Measurements from ENCODE around the gene CEPT1. TPM values are rescaled to one million over a fixed set of nuclear protein-coding genes. Genes with fewer than 3 reads are reported as not detected.

The CEPT1 gene
- total RNA-seq, 1 donor from 2014 or later: 23.7 TPM

DNA sequence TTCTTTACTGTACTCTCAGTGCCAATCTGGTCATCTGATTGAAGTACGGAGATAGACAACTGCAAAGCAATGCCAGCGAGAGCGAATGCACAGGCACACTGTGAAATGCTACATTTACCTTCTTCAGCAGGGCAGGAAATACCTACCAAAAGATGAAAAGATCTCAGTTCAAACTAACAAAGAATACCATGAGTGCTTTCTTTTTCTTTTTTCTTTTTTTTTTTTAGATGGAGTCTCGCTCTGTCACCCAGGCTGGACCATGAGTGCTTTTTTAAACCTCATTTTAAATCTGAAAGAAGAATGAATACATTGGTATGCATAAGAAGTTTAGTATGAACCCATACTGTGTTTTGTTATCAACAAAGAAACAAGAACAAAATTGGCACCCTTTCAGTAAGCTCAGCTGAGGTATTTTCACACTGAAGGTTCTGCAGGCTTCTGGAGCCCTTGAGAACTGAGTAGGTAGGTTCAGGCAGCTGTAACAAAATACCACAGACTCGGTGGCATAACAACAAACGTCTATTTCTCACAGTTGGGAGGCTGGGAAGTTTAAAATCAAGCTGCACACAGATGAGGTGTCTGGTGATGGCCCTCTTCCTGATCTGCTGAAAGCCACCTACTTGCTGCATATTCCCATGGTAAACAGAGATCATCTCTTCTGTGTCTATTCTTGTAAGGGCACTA, 85.8 kb downstream of the CEPT1 start:
- TF ChIP-seq, protein P1, sequence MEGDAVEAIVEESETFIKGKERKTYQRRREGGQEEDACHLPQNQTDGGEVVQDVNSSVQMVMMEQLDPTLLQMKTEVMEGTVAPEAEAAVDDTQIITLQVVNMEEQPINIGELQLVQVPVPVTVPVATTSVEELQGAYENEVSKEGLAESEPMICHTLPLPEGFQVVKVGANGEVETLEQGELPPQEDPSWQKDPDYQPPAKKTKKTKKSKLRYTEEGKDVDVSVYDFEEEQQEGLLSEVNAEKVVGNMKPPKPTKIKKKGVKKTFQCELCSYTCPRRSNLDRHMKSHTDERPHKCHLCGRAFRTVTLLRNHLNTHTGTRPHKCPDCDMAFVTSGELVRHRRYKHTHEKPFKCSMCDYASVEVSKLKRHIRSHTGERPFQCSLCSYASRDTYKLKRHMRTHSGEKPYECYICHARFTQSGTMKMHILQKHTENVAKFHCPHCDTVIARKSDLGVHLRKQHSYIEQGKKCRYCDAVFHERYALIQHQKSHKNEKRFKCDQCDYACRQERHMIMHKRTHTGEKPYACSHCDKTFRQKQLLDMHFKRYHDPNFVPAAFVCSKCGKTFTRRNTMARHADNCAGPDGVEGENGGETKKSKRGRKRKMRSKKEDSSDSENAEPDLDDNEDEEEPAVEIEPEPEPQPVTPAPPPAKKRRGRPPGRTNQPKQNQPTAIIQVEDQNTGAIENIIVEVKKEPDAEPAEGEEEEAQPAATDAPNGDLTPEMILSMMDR (IDR thresholded peaks at IDR 0.05; ENCODE audit: insufficient read depth, low read length, poor library complexity, severe bottlenecking): no peak
- H3K4me3 ChIP-seq (ENCODE audit: low read depth, low read length): no peak overlapping the region
- no peaks in the 10 kb centered on the region for H3K27me3 ChIP-seq (ENCODE audit: control insufficient read depth, insufficient read depth, low read length)
- DNase-seq (ENCODE audit: low read depth): no peak
- H3K36me3 ChIP-seq (ENCODE audit: control insufficient read depth, insufficient read depth, low read length): no peaks in the 10 kb centered on the region

DNA sequence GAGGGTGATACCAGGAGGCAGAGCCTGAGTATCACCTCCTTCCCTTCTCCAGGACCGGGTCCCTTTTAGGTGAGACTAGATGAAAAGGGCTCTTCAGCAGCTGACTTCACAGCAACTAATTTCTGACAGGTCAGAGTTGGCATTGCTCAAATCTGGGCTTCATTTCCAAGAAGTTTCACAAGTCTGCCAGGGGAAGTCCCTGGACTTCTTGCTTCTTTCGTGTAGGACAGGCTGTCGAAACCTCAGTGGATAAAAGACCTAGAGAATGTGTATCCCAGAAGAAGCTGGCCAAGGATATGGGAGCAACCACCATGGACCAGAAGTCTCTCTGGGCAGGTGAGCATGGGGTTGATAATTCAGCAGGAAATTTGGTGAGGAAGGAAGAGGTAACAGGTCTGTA, 87.4 kb downstream of the CEPT1 start, which contains the start of gene CHI3L2:
Gene CHI3L2 (plus strand): TSS at position 280 of the 400 bp plus-strand sequence. CDS start 17 bp downstream, at position 297.
- Histone ChIP-seq H3K27me3 (ENCODE audit: control insufficient read depth, insufficient read depth, low read length) (no peaks in the 10 kb centered on the region), H3K36me3 (ENCODE audit: control insufficient read depth, insufficient read depth, low read length) (no peaks in the 10 kb centered on the region), H3K4me3 (ENCODE audit: low read depth, low read length) (no peak within 1 kb of the TSS)
- TF ChIP-seq, protein P1 (IDR thresholded peaks at IDR 0.05; ENCODE audit: insufficient read depth, low read length, poor library complexity, severe bottlenecking): no peak
- no peak for DNase-seq (ENCODE audit: low read depth)

DNA sequence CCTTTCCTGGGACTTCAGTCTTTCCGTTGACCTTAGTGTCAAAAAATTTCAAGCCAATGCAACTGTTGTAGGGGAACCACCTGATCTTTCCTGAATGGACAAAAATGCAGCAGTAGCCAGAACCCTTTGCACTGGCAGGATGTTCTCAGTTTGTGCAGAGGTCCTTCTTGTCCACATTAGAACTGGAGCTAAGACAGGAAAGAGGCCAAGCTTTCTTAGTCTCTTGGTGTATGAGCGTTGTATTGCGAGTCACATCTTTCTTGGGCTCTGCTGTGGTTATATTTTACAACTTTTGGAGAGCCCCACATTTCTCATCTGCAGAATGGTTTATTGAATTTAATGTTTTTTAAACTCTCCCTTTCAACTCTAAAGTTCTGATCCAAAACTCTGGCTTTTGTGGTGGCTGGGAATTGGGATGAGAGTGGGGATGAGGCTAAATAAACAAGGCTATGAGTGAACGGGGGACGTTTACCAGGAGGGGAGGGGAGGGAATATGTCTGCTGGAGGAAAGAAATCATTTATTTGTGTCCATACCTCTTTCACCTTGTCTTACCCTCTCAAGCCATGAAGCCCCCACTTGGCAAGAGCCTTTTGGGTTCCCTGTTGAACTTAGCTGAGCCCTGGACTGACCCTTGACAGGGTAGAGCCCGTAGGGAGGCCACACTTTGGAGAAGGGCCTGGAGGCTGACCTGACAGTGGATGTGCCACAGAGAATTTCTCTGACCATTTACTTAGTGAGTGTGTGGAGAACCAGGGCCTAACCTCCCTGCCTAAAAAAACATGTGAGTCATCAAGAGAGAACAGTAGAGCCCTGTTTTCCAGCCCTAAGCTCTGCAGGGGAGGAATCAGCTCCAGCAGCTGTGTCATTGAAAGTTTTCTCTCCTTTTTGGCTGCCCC, 88.1 kb downstream of the CEPT1 start:
- TF ChIP-seq, protein P1 (IDR thresholded peaks at IDR 0.05; ENCODE audit: insufficient read depth, low read length, poor library complexity, severe bottlenecking): no peak
- Histone ChIP-seq H3K36me3 (ENCODE audit: control insufficient read depth, insufficient read depth, low read length) (no peaks in the 10 kb centered on the region), H3K27me3 (ENCODE audit: control insufficient read depth, insufficient read depth, low read length) (no peaks in the 10 kb centered on the region), H3K4me3 (ENCODE audit: low read depth, low read length) (no peak overlapping the region)
- peak; percentile 53 for DNase-seq (ENCODE audit: low read depth)

DNA sequence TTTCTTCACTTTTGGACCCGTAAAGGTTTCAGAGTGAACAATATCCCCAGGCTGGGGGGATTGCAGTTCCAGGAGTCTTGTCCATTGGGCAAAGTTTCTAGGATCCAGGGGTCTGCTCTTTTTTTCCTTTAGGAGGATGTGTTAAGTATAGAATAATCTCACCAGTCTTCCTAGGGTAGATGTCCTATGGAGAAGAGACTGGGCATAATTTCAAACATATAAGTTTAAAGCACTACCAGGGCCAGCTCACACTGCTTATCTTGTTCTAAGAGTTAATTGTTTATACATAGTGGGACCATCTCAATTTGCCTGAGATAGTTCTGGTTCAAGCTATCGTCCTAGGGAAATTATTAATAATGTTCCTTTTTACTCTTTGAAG, 88.7 kb downstream of the CEPT1 start:
- no peaks in the 10 kb centered on the region for H3K27me3 ChIP-seq (ENCODE audit: control insufficient read depth, insufficient read depth, low read length)
- TF ChIP-seq, protein P1 (IDR thresholded peaks at IDR 0.05; ENCODE audit: insufficient read depth, low read length, poor library complexity, severe bottlenecking): no peak
- no peak overlapping the region for H3K4me3 ChIP-seq (ENCODE audit: low read depth, low read length)
- H3K36me3 ChIP-seq (ENCODE audit: control insufficient read depth, insufficient read depth, low read length): no peaks in the 10 kb centered on the region
- DNase-seq (ENCODE audit: low read depth): no peak

DNA sequence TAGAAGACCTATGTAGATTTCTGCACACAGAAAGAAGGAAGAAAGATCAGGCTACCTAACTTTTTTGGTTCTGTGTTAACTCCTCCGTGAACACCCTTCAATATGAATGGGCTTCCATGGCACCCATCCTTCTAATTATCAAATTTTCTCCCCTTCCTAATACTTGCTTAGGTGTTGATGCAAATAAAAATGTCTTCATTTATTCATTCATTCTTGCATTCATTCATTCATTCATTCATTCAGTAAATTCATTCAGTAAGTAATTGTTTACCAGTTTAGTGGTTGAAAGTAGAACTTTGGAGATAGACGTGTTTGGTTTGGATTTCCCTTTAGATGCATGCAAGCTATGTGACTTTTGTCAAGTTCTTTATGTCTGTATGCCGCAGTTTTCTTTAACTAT, 92.1 kb downstream of the CEPT1 start:
- DNase-seq (ENCODE audit: low read depth): no peak
- TF ChIP-seq, protein P1 (IDR thresholded peaks at IDR 0.05; ENCODE audit: insufficient read depth, low read length, poor library complexity, severe bottlenecking): no peak
- H3K36me3 ChIP-seq (ENCODE audit: control insufficient read depth, insufficient read depth, low read length): no peaks in the 10 kb centered on the region
- no peak overlapping the region for H3K4me3 ChIP-seq (ENCODE audit: low read depth, low read length)
- H3K27me3 ChIP-seq (ENCODE audit: control insufficient read depth, insufficient read depth, low read length): no peaks in the 10 kb centered on the region
